ENCODE data around the gene SSBP3.

Gene SSBP3

GRCh38 chr1:54342742-54343687 lies 63.2 kb downstream of the SSBP3 start:
- Histone ChIP-seq H3K79me2 (ENCODE audit: insufficient read depth, low read length) (peaks cover 96% of the 10 kb centered on the region), H3K4me2 (ENCODE audit: insufficient read depth, low read length) (no peak overlapping the region), H3K9ac (ENCODE audit: low read depth, low read length) (no peak overlapping the region), H3K4me3 (ENCODE audit: low read depth in 1 of 2, low read length in 2 of 2) (no peak overlapping the region), H3K36me3 (ENCODE audit: insufficient read depth, low read length) (peaks cover 39% of the 10 kb centered on the region), H2AFZ (ENCODE audit: low read depth, low read length) (no peak overlapping the region), H3K27ac (ENCODE audit: low read length) (no peak overlapping the region), H4K20me1 (ENCODE audit: insufficient read depth, low read length) (peaks cover 60% of the 10 kb centered on the region), H3K27me3 (ENCODE audit: insufficient read depth, low read length, poor library complexity) (no peaks in the 10 kb centered on the region), H3K4me1 (ENCODE audit: insufficient read depth, low read length) (no peaks in the 10 kb centered on the region), H3K9me3 (ENCODE audit: insufficient read depth, low read length, severe bottlenecking) (no peaks in the 10 kb centered on the region)
- DNase-seq (no peak), ATAC-seq (ENCODE audit: insufficient read depth, low read depth) (no peak)
- TF ChIP-seq EZH2 (IDR thresholded peaks at IDR 0.05; ENCODE audit: borderline replicate concordance, low read depth, low read length, severe bottlenecking) (no peak), CTCF (IDR thresholded peaks at IDR 0.05; ENCODE audit: borderline replicate concordance, extremely low read depth, low read length, poor library complexity, severe bottlenecking) (no peak)

- ATAC-seq (ENCODE audit: insufficient read depth, low read depth): no peak
- Histone ChIP-seq H3K27ac (ENCODE audit: low read length) (no peak overlapping the region), H4K20me1 (ENCODE audit: insufficient read depth, low read length) (peaks cover 59% of the 10 kb centered on the region), H3K9me3 (ENCODE audit: insufficient read depth, low read length, severe bottlenecking) (no peaks in the 10 kb centered on the region), H3K4me3 (ENCODE audit: low read depth in 1 of 2, low read length in 2 of 2) (no peak overlapping the region), H2AFZ (ENCODE audit: low read depth, low read length) (no peak overlapping the region), H3K9ac (ENCODE audit: low read depth, low read length) (no peak overlapping the region), H3K27me3 (ENCODE audit: insufficient read depth, low read length, poor library complexity) (no peaks in the 10 kb centered on the region), H3K4me2 (ENCODE audit: insufficient read depth, low read length) (no peak overlapping the region), H3K79me2 (ENCODE audit: insufficient read depth, low read length) (peaks cover 96% of the 10 kb centered on the region), H3K36me3 (ENCODE audit: insufficient read depth, low read length) (peaks cover 39% of the 10 kb centered on the region), H3K4me1 (ENCODE audit: insufficient read depth, low read length) (no peaks in the 10 kb centered on the region)
- TF ChIP-seq CTCF (IDR thresholded peaks at IDR 0.05; ENCODE audit: borderline replicate concordance, extremely low read depth, low read length, poor library complexity, severe bottlenecking) (no peak), EZH2 (IDR thresholded peaks at IDR 0.05; ENCODE audit: borderline replicate concordance, low read depth, low read length, severe bottlenecking) (no peak)
- no peak for DNase-seq
Observed at GRCh38 chr1:54342288-54342687, 63.9 kb downstream of the SSBP3 start.

- no peaks in the 10 kb centered on the region for H3K9me3 ChIP-seq (ENCODE audit: insufficient read depth, low read length, severe bottlenecking)
- H3K4me1 ChIP-seq (ENCODE audit: insufficient read depth, low read length): no peaks in the 10 kb centered on the region
- H3K4me2 ChIP-seq (ENCODE audit: insufficient read depth, low read length): no peak overlapping the region
- H2AFZ ChIP-seq (ENCODE audit: low read depth, low read length): no peak overlapping the region
- TF ChIP-seq CTCF (IDR thresholded peaks at IDR 0.05; ENCODE audit: borderline replicate concordance, extremely low read depth, low read length, poor library complexity, severe bottlenecking): no peak
- no peak for TF ChIP-seq EZH2 (IDR thresholded peaks at IDR 0.05; ENCODE audit: borderline replicate concordance, low read depth, low read length, severe bottlenecking)
- H3K27me3 ChIP-seq (ENCODE audit: insufficient read depth, low read length, poor library complexity): no peaks in the 10 kb centered on the region
- H3K9ac ChIP-seq (ENCODE audit: low read depth, low read length): no peak overlapping the region
- H3K4me3 ChIP-seq (ENCODE audit: low read depth in 1 of 2, low read length in 2 of 2): no peak overlapping the region
- H3K27ac ChIP-seq (ENCODE audit: low read length): no peak overlapping the region
- DNase-seq (no peak), ATAC-seq (ENCODE audit: insufficient read depth, low read depth) (no peak)
- H3K79me2 ChIP-seq (ENCODE audit: insufficient read depth, low read length): peaks cover 96% of the 10 kb centered on the region
- H3K36me3 ChIP-seq (ENCODE audit: insufficient read depth, low read length): peaks cover 44% of the 10 kb centered on the region
- H4K20me1 ChIP-seq (ENCODE audit: insufficient read depth, low read length): peaks cover 64% of the 10 kb centered on the region
Observed at GRCh38 chr1:54341763-54342162, 64.4 kb downstream of the SSBP3 start.

All from DND-41 (cell line).